ENCODE measurements around the gene ENSA. TPM values are rescaled to one million over a fixed set of nuclear protein-coding genes. Genes with fewer than 3 reads are reported as not detected.
"Not testable (repeated sequence)": the region's sequence is repeated elsewhere in the genome, so short reads cannot be mapped to it uniquely, and the experiment has no call there.

Gene ENSA
- total and polyA plus RNA-seq, 2 donors (not counting 3 experiments of a cell fraction or from before 2014, with no cell fraction given), result 32.4 to 155 TPM

- Histone ChIP-seq H3K27me3 (ENCODE audit: control insufficient read depth in 2 of 2, insufficient read depth in 2 of 2, low read length in 2 of 2) (no peaks in the 10 kb centered on the region), H3K4me1 (ENCODE audit: control insufficient read depth, extremely low read depth, insufficient read depth, low read length) (peaks cover 26% of the 10 kb centered on the region), H3K27ac (ENCODE audit: insufficient read depth, low read depth, low read length) (no peak overlapping the region), H3K9ac (replicated peaks; ENCODE audit: extremely low read depth, insufficient read depth, low read length) (no peak overlapping the region), H3K4me2 (ENCODE audit: insufficient read depth, low read length) (no peak overlapping the region), H2AFZ (ENCODE audit: low read depth, low read length) (no peak overlapping the region), H3K4me3 (replicated peaks in 1 of 3; ENCODE audit: insufficient read depth in 1 of 3, low read depth in 1 of 3, low read length in 3 of 3) (no peak overlapping the region), H4K20me1 (replicated peaks; ENCODE audit: control insufficient read depth, extremely low read depth, insufficient read depth, low read length) (no peaks in the 10 kb centered on the region), H3K36me3 (ENCODE audit: control insufficient read depth in 2 of 2, extremely low read depth in 1 of 2, insufficient read depth in 2 of 2, low read length in 2 of 2) (peaks cover 10 to 17% of the 10 kb centered on the region in 2 experiments), H3K9me1 (replicated peaks; ENCODE audit: control insufficient read depth, extremely low read depth, insufficient read depth, low read length) (no peaks in the 10 kb centered on the region), H3K79me2 (ENCODE audit: control insufficient read depth, insufficient read depth, low read length) (peaks cover 28% of the 10 kb centered on the region), H3K9me3 (replicated peaks; ENCODE audit: control insufficient read depth, insufficient read depth, low read length) (no peaks in the 10 kb centered on the region)
- FAIRE-seq, result no peak
- TF ChIP-seq MAX (IDR thresholded peaks at IDR 0.05; ENCODE audit: insufficient read depth, insufficient read length), result no peak
- TF ChIP-seq CTCF (IDR thresholded peaks at IDR 0.05; ENCODE audit: extremely low read depth in 1 of 2, insufficient read depth in 1 of 2, low read depth in 1 of 2, low read length in 2 of 2), result no peak
- TF ChIP-seq GATA2 (IDR thresholded peaks at IDR 0.05; ENCODE audit: insufficient read depth, insufficient read length, low read depth, low read length), result no peak
- no peak for TF ChIP-seq FOS (IDR thresholded peaks at IDR 0.05; ENCODE audit: borderline replicate concordance, insufficient read depth, low read length)
- TF ChIP-seq EZH2 (IDR thresholded peaks at IDR 0.05; ENCODE audit: borderline replicate concordance, low read depth, low read length, severe bottlenecking), result no peak
- no peak for TF ChIP-seq POLR2A (IDR thresholded peaks at IDR 0.05; ENCODE audit: low read depth, low read length)
- no peak for TF ChIP-seq POLR2AphosphoS5 (IDR thresholded peaks at IDR 0.05; ENCODE audit: insufficient read depth, low read depth, low read length)
- TF ChIP-seq MYC (IDR thresholded peaks at IDR 0.05; ENCODE audit: low read depth, low read length), result no peak
- no peak for TF ChIP-seq JUN (IDR thresholded peaks at IDR 0.05; ENCODE audit: borderline replicate concordance, insufficient read depth, insufficient read length, low read depth)
- CTCF ChIA-PET, result interaction anchor here (1.4 kb wide), 1 partner anchor 67 kb away, joined by 4 read pairs; no protein-coding TSS in a partner anchor
- no peak for DNase-seq (ENCODE audit: low read depth, low spot score)
- POLR2A ChIA-PET, result no interaction called here
- BruUV-seq (replicated peaks), result no TSS peak
- dilution Hi-C loops (cut with MboI; ENCODE audit: extremely low pct_ligation_motif_present, low sequenced_read_pairs), result no loop called here
- intact Hi-C loops (cut with micrococcal nuclease), result loop anchor here (5.0 to 10.0 kb wide), 2 partner anchors 261 to 351 kb away; partner anchors contain the start of gene RPRD2
Measured at GRCh38 chr1:150626150-150626549, 3.3 kb downstream of the ENSA start.

GRCh38 chr1:150624546-150624945 is 4.9 kb downstream of the ENSA start:
- H3K9me3 ChIP-seq (replicated peaks; ENCODE audit: control insufficient read depth, insufficient read depth, low read length); BruUV-seq (replicated peaks); H2AFZ ChIP-seq (ENCODE audit: low read depth, low read length); H3K9me1 ChIP-seq (replicated peaks; ENCODE audit: control insufficient read depth, extremely low read depth, insufficient read depth, low read length); H3K4me2 ChIP-seq (ENCODE audit: insufficient read depth, low read length); DNase-seq (ENCODE audit: low read depth, low spot score); H3K9ac ChIP-seq (replicated peaks; ENCODE audit: extremely low read depth, insufficient read depth, low read length); H4K20me1 ChIP-seq (replicated peaks; ENCODE audit: control insufficient read depth, extremely low read depth, insufficient read depth, low read length); H3K27ac ChIP-seq (ENCODE audit: insufficient read depth, low read depth, low read length); POLR2A ChIA-PET; H3K27me3 ChIP-seq (ENCODE audit: control insufficient read depth in 2 of 2, insufficient read depth in 2 of 2, low read length in 2 of 2); dilution Hi-C loops (cut with MboI; ENCODE audit: extremely low pct_ligation_motif_present, low sequenced_read_pairs); H3K4me3 ChIP-seq (replicated peaks in 1 of 3; ENCODE audit: insufficient read depth in 1 of 3, low read depth in 1 of 3, low read length in 3 of 3); FAIRE-seq: not testable (repeated sequence)
- Histone ChIP-seq H3K4me1 (ENCODE audit: control insufficient read depth, extremely low read depth, insufficient read depth, low read length) (peaks cover 37% of the 10 kb centered on the region), H3K36me3 (ENCODE audit: control insufficient read depth in 2 of 2, extremely low read depth in 1 of 2, insufficient read depth in 2 of 2, low read length in 2 of 2) (peaks cover 10 to 17% of the 10 kb centered on the region in 2 experiments), H3K79me2 (ENCODE audit: control insufficient read depth, insufficient read depth, low read length) (peaks cover 28% of the 10 kb centered on the region)
- intact Hi-C loops (cut with micrococcal nuclease), result loop anchor here (5.0 to 10.0 kb wide), 3 partner anchors 162 to 298 kb away; partner anchors contain the start of gene RPRD2
- CTCF ChIA-PET, result interaction anchor here (7.8 to 13.1 kb wide), 2 partner anchors 47 to 60 kb away, joined by 147 to 288 read pairs; partner anchors contain the start of gene MCL1
